GM21576 (cell line): Measurements from ENCODE around the gene SIM1.
"Not testable (repeated sequence)": the region's sequence is repeated elsewhere in the genome, so short reads cannot be mapped to it uniquely, and the experiment has no call there.

Experiments
- ATAC-seq: cut with Tn5 transposase; IDR thresholded peaks from one replicate; pipeline ENCODE4 v1.9.1; 2021; ENCODE audit warnings: mild to moderate bottlenecking, moderate library complexity; ENCODE audit not compliant: unreplicated experiment

The SIM1 gene

GRCh38 chr6:100370265-100370664 lies 94.5 kb downstream of the SIM1 start:
- ATAC-seq: no peak

- no peak for ATAC-seq
Measured at GRCh38 chr6:100366419-100366818, 98.3 kb downstream of the SIM1 start.

GRCh38 chr6:100363651-100364050 lies 101.1 kb downstream of the SIM1 start:
- no peak for ATAC-seq

GRCh38 chr6:100354736-100355641 lies 109.7 kb downstream of the SIM1 start:
- ATAC-seq: not testable (repeated sequence)

GRCh38 chr6:100353276-100354015 lies 111.3 kb downstream of the SIM1 start:
- no peak for ATAC-seq

GRCh38 chr6:100350139-100350538 lies 114.6 kb downstream of the SIM1 start:
- no peak for ATAC-seq

GRCh38 chr6:100349366-100349765 lies 115.4 kb downstream of the SIM1 start:
- ATAC-seq: no peak

- no peak for ATAC-seq
Measured at GRCh38 chr6:100347901-100348550, 116.7 kb downstream of the SIM1 start.

- ATAC-seq: no peak
Measured at GRCh38 chr6:100346828-100347227, 117.9 kb downstream of the SIM1 start.

- ATAC-seq: no peak
Measured at GRCh38 chr6:100346203-100346602, 118.5 kb downstream of the SIM1 start.

- ATAC-seq: no peak
Measured at GRCh38 chr6:100344761-100345160, 120.0 kb downstream of the SIM1 start.

- ATAC-seq: no peak
Measured at GRCh38 chr6:100344321-100344720, 120.4 kb downstream of the SIM1 start.

- ATAC-seq: no peak
Measured at GRCh38 chr6:100343316-100344077, 121.2 kb downstream of the SIM1 start.

- no peak for ATAC-seq
Measured at GRCh38 chr6:100342830-100343229, 121.9 kb downstream of the SIM1 start.

- ATAC-seq: no peak
Measured at GRCh38 chr6:100339574-100340255, 125.0 kb downstream of the SIM1 start.

- ATAC-seq: no peak
Measured at GRCh38 chr6:100338090-100338489, 126.6 kb downstream of the SIM1 start.

- no peak for ATAC-seq
Measured at GRCh38 chr6:100336876-100337275, 127.8 kb downstream of the SIM1 start.

- no peak for ATAC-seq
Measured at GRCh38 chr6:100335991-100336390, 128.7 kb downstream of the SIM1 start.
